LNCaP clone FGC (cell line): Measurements from ENCODE around the gene MAN1C1.

Source experiments
- DNase-seq: peaks from one replicate; pipeline ENCODE4 v3.0.0-alpha.2; 2011; ENCODE audit warnings: low read depth
- H3K4me3 ChIP-seq: 2 replicates; pipeline ENCODE4 v1.5.1; 2011; ENCODE audit warnings: mild to moderate bottlenecking, low read depth, low read length, control low read depth
- CTCF ChIP-seq: IDR thresholded peaks from 2 replicates; pipeline ENCODE4 v1.5.1; 2012; ENCODE audit warnings: mild to moderate bottlenecking; ENCODE audit not compliant: control insufficient read depth, insufficient read depth; ENCODE audit errors: extremely low read depth

Gene MAN1C1

GRCh38 chr1:25683177-25683576 lies 66.6 kb downstream of the MAN1C1 start:
- TF ChIP-seq CTCF, result no peak
- DNase-seq, result no peak
- no peak overlapping the region for H3K4me3 ChIP-seq

DNA sequence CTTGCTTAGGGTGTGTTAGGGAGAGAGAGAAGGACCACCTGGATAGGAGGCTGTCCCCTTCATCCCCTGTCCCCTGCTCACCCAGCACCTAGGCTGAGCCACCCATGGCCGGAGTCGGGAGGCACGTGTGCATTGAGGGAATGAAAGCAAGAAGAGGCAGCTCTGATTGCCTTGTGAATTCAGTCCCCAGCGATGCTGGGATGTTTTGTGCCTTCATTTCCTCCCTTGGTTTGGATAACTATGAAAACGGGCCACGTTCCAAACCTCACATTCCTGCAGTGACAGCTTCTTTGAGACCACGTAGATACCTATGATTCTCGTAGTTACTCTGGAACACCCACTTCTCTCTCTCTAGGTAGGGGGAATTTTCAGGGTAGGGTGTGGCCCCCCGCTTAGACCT lies 67.1 kb downstream of the MAN1C1 start:
- DNase-seq, result no peak
- TF ChIP-seq CTCF, result no peak
- H3K4me3 ChIP-seq, result no peak overlapping the region

DNA sequence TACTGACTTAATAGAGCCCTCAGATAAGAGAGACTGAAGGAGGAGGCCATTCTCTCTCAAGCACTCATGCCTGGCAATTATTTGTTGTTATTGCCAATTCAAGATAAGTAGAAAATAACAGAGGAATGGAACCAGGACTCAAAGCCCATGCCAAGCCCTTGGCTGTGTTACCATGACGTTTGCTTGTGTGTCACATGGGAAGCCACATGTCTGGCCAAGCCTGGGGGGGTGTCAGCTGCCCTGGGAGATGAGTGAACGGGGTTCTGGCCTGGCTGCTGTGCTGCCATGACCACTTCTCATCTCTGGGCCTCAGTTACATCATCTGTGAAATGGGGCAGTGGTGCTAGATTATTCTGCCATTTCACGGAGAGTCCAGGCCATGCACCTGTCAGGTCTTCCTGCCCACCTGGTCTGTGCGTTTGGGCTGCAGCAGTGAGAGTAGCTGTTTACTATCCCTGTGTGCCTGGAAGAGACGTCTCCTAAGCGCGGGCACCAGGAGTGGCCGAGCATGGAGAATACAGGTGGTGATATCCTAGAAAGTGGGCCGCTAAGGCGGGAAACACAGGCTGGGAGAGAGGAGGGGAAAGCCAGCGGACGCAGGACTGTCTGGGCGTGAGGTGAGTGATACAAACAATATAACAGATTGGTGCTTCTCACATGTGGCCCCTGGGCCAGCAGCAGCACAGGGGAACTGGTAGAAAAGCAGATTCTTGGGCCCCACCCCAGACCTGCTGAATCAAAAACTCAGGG lies 67.8 kb downstream of the MAN1C1 start:
- no peak for TF ChIP-seq CTCF
- H3K4me3 ChIP-seq, result no peak overlapping the region
- no peak for DNase-seq

DNA sequence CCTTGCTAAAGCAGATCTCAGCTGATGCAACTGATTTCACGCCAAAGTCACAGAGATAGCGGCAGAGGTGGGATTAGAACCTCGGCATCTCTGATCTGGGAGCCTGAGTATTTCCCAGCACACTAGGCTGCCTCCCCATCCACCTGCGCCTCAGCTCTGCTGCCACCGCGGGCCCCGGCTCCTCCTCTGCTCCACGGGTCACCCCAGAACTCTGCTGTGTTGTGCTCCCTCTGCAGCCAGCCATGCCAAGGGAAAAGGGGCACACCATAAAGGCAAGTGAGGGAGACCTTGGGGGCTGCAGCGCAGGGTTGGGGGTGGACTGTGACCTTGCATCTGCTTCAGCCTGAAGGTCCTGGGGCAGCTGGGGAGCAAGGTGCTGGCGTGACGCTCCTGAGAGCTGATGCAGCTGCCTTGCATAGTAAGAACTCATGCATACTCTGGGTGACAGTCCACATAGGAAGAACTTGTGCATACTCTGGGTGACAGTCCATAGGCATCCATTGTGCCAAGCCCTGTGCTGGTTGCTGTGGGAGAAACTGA lies 68.7 kb downstream of the MAN1C1 start:
- no peak for TF ChIP-seq CTCF
- DNase-seq, result no peak

DNA sequence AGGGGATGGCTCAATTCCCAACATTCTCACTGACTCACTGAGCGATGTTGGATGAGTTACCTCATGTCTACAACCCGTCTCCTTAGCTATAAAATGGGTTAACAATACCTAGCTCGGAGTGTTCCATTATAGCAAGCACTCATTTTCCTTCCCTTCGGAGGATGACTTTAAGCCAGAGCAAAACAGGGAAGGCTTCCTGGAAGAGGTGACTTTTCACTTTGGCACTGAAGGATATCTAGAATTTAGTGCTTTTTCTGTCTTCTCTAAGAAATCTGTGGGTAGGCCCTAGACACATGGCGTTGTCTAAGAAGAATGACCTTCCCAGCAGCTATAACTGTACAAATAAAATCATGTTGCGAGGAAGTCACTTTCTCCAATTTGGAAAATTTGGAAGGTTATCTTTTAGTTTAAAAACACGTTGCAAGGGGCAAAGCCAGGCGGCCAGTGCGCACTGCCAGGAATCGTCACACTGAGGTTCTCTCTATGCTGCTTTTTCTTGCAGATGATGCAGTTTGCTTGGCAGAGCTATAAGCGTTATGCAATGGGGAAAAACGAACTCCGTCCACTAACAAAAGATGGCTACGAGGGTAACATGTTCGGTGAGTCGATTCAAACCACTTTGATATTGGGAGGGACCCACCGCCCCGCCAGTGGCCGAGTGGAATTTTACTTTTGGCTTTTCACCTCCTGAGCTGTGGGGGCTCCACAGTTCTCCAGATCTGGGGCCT lies 69.5 kb downstream of the MAN1C1 start:
- no peak for TF ChIP-seq CTCF
- no peak for DNase-seq
- H3K4me3 ChIP-seq, result no peak overlapping the region

More for the DNA sequence above, 68.7 kb downstream of the MAN1C1 start:
- no peak overlapping the region for H3K4me3 ChIP-seq

DNA sequence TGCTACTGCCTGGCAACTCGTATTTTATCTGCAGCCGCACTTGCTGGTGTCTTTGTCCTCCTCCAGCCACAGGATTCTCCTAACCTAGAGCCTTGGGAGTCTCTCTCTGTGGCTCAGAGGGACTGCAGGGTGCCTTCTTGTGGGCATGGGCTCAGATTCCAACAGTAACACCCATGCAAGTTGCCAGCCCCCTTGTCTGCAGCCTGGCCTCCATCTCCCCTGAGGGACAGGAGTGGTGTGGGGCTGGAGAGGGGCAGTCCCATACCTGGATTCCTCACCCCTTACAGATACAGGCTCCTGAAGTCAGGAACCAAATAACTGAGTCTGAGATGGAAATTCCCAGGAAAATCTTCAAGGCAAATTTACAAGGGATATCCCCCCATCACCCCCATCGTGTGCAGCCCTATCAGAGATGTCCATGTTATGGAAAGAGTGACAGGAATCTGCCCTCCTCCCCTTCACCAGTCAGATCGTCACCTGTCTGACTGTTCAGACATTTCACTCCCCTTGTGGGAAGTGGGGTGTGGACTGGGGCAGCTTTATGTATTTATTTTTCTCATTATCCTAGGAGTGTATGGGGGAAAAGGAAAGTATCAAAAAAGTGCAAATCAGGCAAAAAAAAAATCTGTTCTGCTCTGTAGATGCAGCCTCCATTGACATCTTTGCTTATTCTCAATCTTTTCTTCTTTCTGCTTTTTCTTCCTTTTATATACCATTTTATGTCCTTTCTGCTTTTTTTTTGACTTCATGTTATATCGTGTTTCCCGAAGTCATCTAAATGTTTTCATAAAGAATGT lies 70.8 kb downstream of the MAN1C1 start:
- no peak overlapping the region for H3K4me3 ChIP-seq
- DNase-seq, result no peak
- no peak for TF ChIP-seq CTCF
